Panc1 (cell line): ENCODE measurements around the gene MACROD2. TPM values are rescaled to one million over a fixed set of nuclear protein-coding genes. Genes with fewer than 3 reads are reported as not detected.

ENCODE experiments used
- ATAC-seq: fragments of 200-7000 bp; cut with Tn5 transposase; 2 replicates; pipeline ENCODE4 v1.9.1; 2020; ENCODE audit warnings: mild to moderate bottlenecking, moderate library complexity
- BruUV-seq: library from RNA; stranded (reverse); fragments of 400-500 nt; replicated peaks from 2 replicates; lab custom pipeline; 2021; lab: Mats Ljungman, UMichigan
- CTCF ChIA-PET: fragments of 300-600 bp; sonication (Branson Sonifier 250); formaldehyde crosslinking; loops from one replicate; lab custom pipeline; 2022; ENCODE audit warnings: antibody characterized with exemption; lab: Charles Lee
- POLR2A ChIA-PET: fragments of 300-600 bp; sonication (Branson Sonifier 250); formaldehyde crosslinking; loops from one replicate; lab custom pipeline; 2022; ENCODE audit warnings: antibody characterized with exemption; lab: Charles Lee
- DNase-seq: peaks from one replicate; pipeline ENCODE4 v3.0.0-alpha.2; 2010; ENCODE audit warnings: low read depth, low spot score
- H3K27ac ChIP-seq: 2 replicates; pipeline ENCODE4 v1.5.1; 2011; ENCODE audit warnings: mild to moderate bottlenecking, low read length, inconsistent platforms
- H3K27me3 ChIP-seq: fragments of 200-500 bp; sonication (Bioruptor generic); 2 replicates; pipeline ENCODE4 v1.6.0; 2014; ENCODE audit warnings: low read length, inconsistent platforms; ENCODE audit not compliant: control insufficient read depth, insufficient read depth
- H3K36me3 ChIP-seq: fragments of 200-500 bp; sonication (Bioruptor generic); 2 replicates; pipeline ENCODE4 v1.5.1; 2014; ENCODE audit warnings: inconsistent platforms, mild to moderate bottlenecking, low read length, moderate library complexity; ENCODE audit not compliant: control insufficient read depth, insufficient read depth
- H3K4me1 ChIP-seq: 2 replicates; pipeline ENCODE4 v1.5.1; 2011; ENCODE audit warnings: inconsistent platforms, mild to moderate bottlenecking, low read length, moderate library complexity; ENCODE audit not compliant: control insufficient read depth, insufficient read depth
- H3K4me3 ChIP-seq, 2 experiments: 2 replicates each; pipeline ENCODE4 v1.5.1; 2011 to 2012; ENCODE audit warnings: low read depth in 2 of 2, low read length in 2 of 2, mild to moderate bottlenecking in 2 of 2, inconsistent platforms in 1 of 2, moderate library complexity in 1 of 2
- H3K9me3 ChIP-seq: fragments of 200-500 bp; sonication (Bioruptor generic); 2 replicates; pipeline ENCODE4 v1.5.1; 2014; ENCODE audit warnings: low read depth, mild to moderate bottlenecking, inconsistent platforms, low read length, moderate library complexity; ENCODE audit not compliant: control insufficient read depth, insufficient read depth
- CTCF ChIP-seq: fragments of 450-650 bp; IDR thresholded peaks from 2 replicates; pipeline ENCODE4 v1.5.1; 2017; ENCODE audit warnings: mild to moderate bottlenecking
- POLR2AphosphoS5 ChIP-seq: IDR thresholded peaks from 2 replicates; pipeline ENCODE4 v1.6.1; 2012; ENCODE audit warnings: mild to moderate bottlenecking, low read depth, low read length, moderate library complexity
- REST ChIP-seq, 2 experiments: IDR thresholded peaks; 2 replicates each; pipeline ENCODE4 v1.6.1; 2011 to 2012; ENCODE audit warnings: low read depth in 2 of 2, control low read depth in 1 of 2, low read length in 1 of 2, mild to moderate bottlenecking in 1 of 2, moderate library complexity in 1 of 2; ENCODE audit not compliant: insufficient read depth in 1 of 2
- SIN3A ChIP-seq: IDR thresholded peaks from 2 replicates; pipeline ENCODE4 v1.6.1; 2012; ENCODE audit warnings: low read depth, mild to moderate bottlenecking, low read length, moderate library complexity, borderline replicate concordance; ENCODE audit not compliant: insufficient read depth
- TCF7L2 ChIP-seq: IDR thresholded peaks from 2 replicates; pipeline ENCODE4 v1.6.1; 2011; ENCODE audit warnings: mild to moderate bottlenecking, low read depth, low read length, inconsistent platforms
- in situ Hi-C: cut with HindIII; loops from 2 replicates; pipeline ENCODE4 v1.10.0; 2016; ENCODE audit warnings: low sequenced_read_pairs, low pct_unique_long_range_greater_than_20kb
- intact Hi-C: fragments of 100-400 bp; cut with micrococcal nuclease; formaldehyde crosslinking; loops from one replicate; pipeline ENCODE4 v1.10.0; 2022; ENCODE audit not compliant: unreplicated experiment
- total RNA-seq: library from RNA; stranded (reverse); gene quantifications from one replicate; pipeline ENCODE4 v1.2.1, GENCODE V29; 2021; ENCODE audit not compliant: unreplicated experiment

MACROD2 gene
- total RNA-seq, 1 experiment from 2014 or later, result 1.2 TPM

GRCh38 chr20:14890713-14891112 lies 895.4 kb downstream of the MACROD2 start:
- POLR2A ChIA-PET, result no interaction called here
- CTCF ChIA-PET, result no interaction called here
- H3K27ac ChIP-seq, result no peak overlapping the region
- TF ChIP-seq SIN3A (no peak), TCF7L2 (no peak), REST (IDR thresholded peaks at IDR 0.05; ENCODE audit: insufficient read depth in 1 of 2, low read depth in 2 of 2, low read length in 1 of 2) (no peak), CTCF (no peak), POLR2AphosphoS5 (no peak)
- BruUV-seq, result no TSS peak
- DNase-seq (no peak), ATAC-seq (no peak)
- H3K4me1 ChIP-seq, result no peaks in the 10 kb centered on the region
- H3K4me3 ChIP-seq, result no peak overlapping the region
- in situ Hi-C loops (no loop called here), intact Hi-C loops (no loop called here)
- no peaks in the 10 kb centered on the region for H3K36me3 ChIP-seq
- H3K9me3 ChIP-seq, result no peaks in the 10 kb centered on the region
- H3K27me3 ChIP-seq, result no peaks in the 10 kb centered on the region

- H3K4me3 ChIP-seq, result no peak overlapping the region
- CTCF ChIA-PET, result no interaction called here
- no peaks in the 10 kb centered on the region for H3K27me3 ChIP-seq
- H3K9me3 ChIP-seq, result no peaks in the 10 kb centered on the region
- POLR2A ChIA-PET, result no interaction called here
- ATAC-seq (no peak), DNase-seq (no peak)
- no peak overlapping the region for H3K27ac ChIP-seq
- H3K36me3 ChIP-seq, result no peaks in the 10 kb centered on the region
- TF ChIP-seq TCF7L2, result no peak
- TF ChIP-seq POLR2AphosphoS5, result no peak
- no peak for TF ChIP-seq SIN3A
- intact Hi-C loops (no loop called here), in situ Hi-C loops (no loop called here)
- BruUV-seq, result no TSS peak
- H3K4me1 ChIP-seq, result no peaks in the 10 kb centered on the region
Measured at GRCh38 chr20:14892782-14893181, 897.5 kb downstream of the MACROD2 start.

GRCh38 chr20:14896569-14896968 lies 901.3 kb downstream of the MACROD2 start:
- intact Hi-C loops (no loop called here), in situ Hi-C loops (no loop called here)
- H3K4me1 ChIP-seq, result no peaks in the 10 kb centered on the region
- H3K9me3 ChIP-seq, result no peaks in the 10 kb centered on the region; the same call in 1 of the 2 replicates
- ATAC-seq (no peak), DNase-seq (no peak)
- BruUV-seq, result no TSS peak
- ChIA-PET CTCF (no interaction called here), POLR2A (interaction anchor here (0.6 kb wide), 1 partner anchor 44 kb away, joined by 4 read pairs; no protein-coding TSS in a partner anchor)
- TF ChIP-seq POLR2AphosphoS5 (no peak), CTCF (no peak), TCF7L2 (no peak), SIN3A (no peak), REST (IDR thresholded peaks at IDR 0.05; ENCODE audit: insufficient read depth in 1 of 2, low read depth in 2 of 2, low read length in 1 of 2) (no peak)
- no peak overlapping the region for H3K4me3 ChIP-seq
- H3K27ac ChIP-seq, result no peak overlapping the region
- H3K27me3 ChIP-seq, result no peaks in the 10 kb centered on the region
- H3K36me3 ChIP-seq, result no peaks in the 10 kb centered on the region
